Activated T-helper 1 cell treated with anti-CD3 and anti-CD28 coated beads, Interleukin-12 subunit alpha, Interleukin-12 subunit beta, Interleukin-2, Interleukin-4 antibody, amounts not matched to agents 30 ng/mL and 10 ng/mL and 1 ng/mL, durations not matched to agents 14 hours and 24 hours and 36 hours (primary cell): ENCODE measurements around the gene GRK1. TPM values are rescaled to one million over a fixed set of nuclear protein-coding genes. Genes with fewer than 3 reads are reported as not detected.
"Not testable (repeated sequence)": the region's sequence is repeated elsewhere in the genome, so short reads cannot be mapped to it uniquely, and the experiment has no call there.

Experiments
- DNase-seq: peaks from one replicate; pipeline ENCODE4 v3.0.0; 2021; ENCODE audit warnings: low spot score
- H3K27ac Mint-ChIP-seq: one replicate; pipeline ENCODE4 v1.8.0; 2021; ENCODE audit warnings: mild to moderate bottlenecking, mixed read lengths
- H3K27me3 Mint-ChIP-seq: one replicate; pipeline ENCODE4 v1.8.0; 2022; ENCODE audit warnings: mild to moderate bottlenecking, moderate library complexity, mixed read lengths; ENCODE audit not compliant: insufficient read depth
- H3K36me3 Mint-ChIP-seq: one replicate; pipeline ENCODE4 v1.8.0; 2021; ENCODE audit warnings: low read depth, mixed read lengths
- H3K4me1 Mint-ChIP-seq: one replicate; pipeline ENCODE4 v1.8.0; 2021; ENCODE audit warnings: low read depth, mixed read lengths
- H3K4me3 Mint-ChIP-seq: one replicate; pipeline ENCODE4 v1.8.0; 2021; ENCODE audit warnings: mild to moderate bottlenecking, moderate library complexity, mixed read lengths
- H3K9me3 Mint-ChIP-seq: one replicate; pipeline ENCODE4 v1.8.0; 2021; ENCODE audit warnings: mixed read lengths
- intact Hi-C: fragments of 100-400 bp; cut with micrococcal nuclease; formaldehyde crosslinking; loops from one replicate; pipeline ENCODE4 v1.15.1; 2024
- total RNA-seq: library from RNA; stranded (reverse); gene quantifications from 2 replicates; pipeline ENCODE4 v1.2.3, GENCODE V29; 2022

The GRK1 gene
- total RNA-seq, 1 donor from 2014 or later = not detected

- Mint-ChIP-seq H3K9me3 (no peaks in the 10 kb centered on the region), H3K36me3 (no peaks in the 10 kb centered on the region), H3K4me1 (peaks cover 13% of the 10 kb centered on the region), H3K27me3 (peaks cover 10% of the 10 kb centered on the region), H3K4me3 (no peak overlapping the region), H3K27ac (no peak overlapping the region)
- intact Hi-C loops = no loop called here
- no peak for DNase-seq
Measured at GRCh38 chr13:113743366-113744195, 76.6 kb downstream of the GRK1 start.

DNA sequence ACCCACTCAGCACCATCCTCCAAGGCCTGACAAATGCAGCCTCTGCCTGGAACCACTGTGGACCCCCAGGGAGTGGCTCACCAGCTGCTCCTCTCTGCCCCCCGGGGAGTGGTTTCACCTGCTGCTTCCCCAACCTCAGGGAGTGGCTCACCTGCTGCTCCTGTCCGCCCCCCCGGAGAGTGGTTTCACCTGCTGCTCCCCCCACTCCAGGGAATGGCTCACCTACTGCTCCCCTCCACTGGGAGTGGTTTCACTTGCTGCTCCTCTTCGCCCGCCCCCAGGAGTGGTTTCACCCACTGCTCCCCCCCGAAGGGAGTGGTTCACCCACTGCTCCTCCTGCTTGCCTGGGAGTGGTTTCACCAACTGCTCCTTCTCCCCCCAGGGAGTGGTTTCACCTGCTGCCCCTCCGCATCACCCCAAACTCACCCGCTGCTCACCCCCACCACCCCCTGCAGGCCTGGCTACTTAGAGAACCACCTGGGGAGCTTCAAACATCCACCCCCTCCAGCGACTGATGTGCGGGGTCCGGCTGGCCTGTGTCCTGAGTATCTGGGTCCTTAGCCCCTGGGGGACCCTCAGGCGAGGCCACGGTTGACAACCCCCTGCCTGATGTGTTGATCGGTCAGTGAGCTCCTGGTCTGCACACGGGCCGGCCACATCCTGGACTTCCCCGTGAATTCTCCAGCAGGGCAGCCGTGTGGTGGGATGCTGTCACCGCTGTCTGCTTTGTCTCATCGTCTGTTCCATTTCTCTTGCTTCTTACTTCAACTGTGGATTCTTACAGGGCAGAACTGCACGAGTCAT lies 77.4 kb downstream of the GRK1 start:
- DNase-seq = no peak
- H3K9me3 Mint-ChIP-seq = no peaks in the 10 kb centered on the region
- no peak overlapping the region for H3K4me3 Mint-ChIP-seq
- H3K27me3 Mint-ChIP-seq = peaks cover 10% of the 10 kb centered on the region
- peaks cover 13% of the 10 kb centered on the region for H3K4me1 Mint-ChIP-seq
- H3K36me3 Mint-ChIP-seq = no peaks in the 10 kb centered on the region
- intact Hi-C loops = no loop called here
- no peak overlapping the region for H3K27ac Mint-ChIP-seq

GRCh38 chr13:113745059-113745458 lies 78.0 kb downstream of the GRK1 start:
- Mint-ChIP-seq H3K4me1 (peaks cover 13% of the 10 kb centered on the region), H3K4me3 (no peak overlapping the region), H3K9me3 (no peaks in the 10 kb centered on the region), H3K27ac (no peak overlapping the region), H3K27me3 (peaks cover 10% of the 10 kb centered on the region), H3K36me3 (no peaks in the 10 kb centered on the region)
- no peak for DNase-seq
- intact Hi-C loops = no loop called here

GRCh38 chr13:113745500-113746142 lies 78.6 kb downstream of the GRK1 start:
- H3K27me3 Mint-ChIP-seq, H3K36me3 Mint-ChIP-seq, intact Hi-C loops, H3K4me3 Mint-ChIP-seq, H3K27ac Mint-ChIP-seq, DNase-seq, H3K9me3 Mint-ChIP-seq: not testable (repeated sequence)
- H3K4me1 Mint-ChIP-seq = peaks cover 13% of the 10 kb centered on the region

- Mint-ChIP-seq H3K36me3 (no peaks in the 10 kb centered on the region), H3K4me1 (peaks cover 11% of the 10 kb centered on the region), H3K27me3 (peaks cover 4% of the 10 kb centered on the region), H3K27ac (no peak overlapping the region), H3K9me3 (peaks cover 10% of the 10 kb centered on the region), H3K4me3 (no peak overlapping the region)
- intact Hi-C loops = no loop called here
- no peak for DNase-seq
Measured at GRCh38 chr13:113746143-113746525, 79.1 kb downstream of the GRK1 start.

DNA sequence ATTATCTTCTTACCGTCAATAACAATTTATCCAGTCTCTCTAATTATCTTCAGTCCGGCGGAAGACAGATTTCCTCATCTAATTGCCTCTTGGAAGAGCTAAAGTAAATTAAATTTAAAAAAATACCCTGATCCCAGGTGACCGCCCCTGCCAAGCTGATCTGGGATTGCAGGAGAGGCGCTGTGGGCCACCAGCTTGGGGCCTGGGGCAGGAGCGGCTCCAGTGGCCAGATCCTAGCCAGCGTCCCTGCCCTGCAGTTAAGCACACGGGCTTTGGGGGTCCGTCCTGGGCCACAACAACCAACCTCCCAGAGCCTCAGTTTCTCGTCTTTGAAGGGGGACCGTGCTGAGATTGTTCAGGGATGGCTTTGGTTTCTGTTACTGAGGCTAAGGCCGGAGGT lies 79.7 kb downstream of the GRK1 start:
- H3K4me1 Mint-ChIP-seq = peaks cover 6% of the 10 kb centered on the region
- H3K4me3 Mint-ChIP-seq = no peak overlapping the region
- H3K36me3 Mint-ChIP-seq = no peaks in the 10 kb centered on the region
- no peak overlapping the region for H3K27ac Mint-ChIP-seq
- peaks cover 13% of the 10 kb centered on the region for H3K9me3 Mint-ChIP-seq
- no peaks in the 10 kb centered on the region for H3K27me3 Mint-ChIP-seq
- intact Hi-C loops = no loop called here
- no peak for DNase-seq

DNA sequence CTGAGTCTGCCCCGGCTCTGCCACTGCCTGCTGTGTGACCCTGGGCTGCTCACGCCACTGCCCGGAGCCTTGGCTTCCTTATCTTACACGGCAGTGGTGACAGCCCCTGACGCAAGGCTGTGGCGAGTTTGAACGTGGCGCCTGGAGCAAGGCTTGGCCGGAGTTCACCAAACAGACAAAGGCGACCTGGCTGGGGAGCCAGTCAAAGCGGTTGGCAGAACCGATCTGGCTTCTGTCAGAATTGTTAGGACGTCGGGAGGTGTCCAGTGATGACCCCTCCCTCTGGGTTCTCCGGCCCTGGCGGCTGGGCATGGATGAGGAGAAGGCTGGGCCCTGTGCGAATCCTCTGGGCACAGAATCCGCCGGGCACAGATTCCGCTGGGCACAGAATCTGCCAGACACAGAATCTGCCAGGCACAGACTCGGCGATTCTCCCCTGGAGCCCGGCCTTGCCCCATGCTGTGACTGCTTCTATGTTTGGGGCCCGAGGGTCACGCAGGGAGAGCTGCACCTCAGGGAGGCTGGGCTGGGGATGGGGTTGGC lies 80.3 kb downstream of the GRK1 start:
- Mint-ChIP-seq H3K9me3 (peaks cover 13% of the 10 kb centered on the region), H3K36me3 (no peaks in the 10 kb centered on the region), H3K4me1 (no peaks in the 10 kb centered on the region), H3K4me3 (no peak overlapping the region), H3K27ac (no peak overlapping the region), H3K27me3 (no peaks in the 10 kb centered on the region)
- intact Hi-C loops = no loop called here
- DNase-seq = no peak

DNA sequence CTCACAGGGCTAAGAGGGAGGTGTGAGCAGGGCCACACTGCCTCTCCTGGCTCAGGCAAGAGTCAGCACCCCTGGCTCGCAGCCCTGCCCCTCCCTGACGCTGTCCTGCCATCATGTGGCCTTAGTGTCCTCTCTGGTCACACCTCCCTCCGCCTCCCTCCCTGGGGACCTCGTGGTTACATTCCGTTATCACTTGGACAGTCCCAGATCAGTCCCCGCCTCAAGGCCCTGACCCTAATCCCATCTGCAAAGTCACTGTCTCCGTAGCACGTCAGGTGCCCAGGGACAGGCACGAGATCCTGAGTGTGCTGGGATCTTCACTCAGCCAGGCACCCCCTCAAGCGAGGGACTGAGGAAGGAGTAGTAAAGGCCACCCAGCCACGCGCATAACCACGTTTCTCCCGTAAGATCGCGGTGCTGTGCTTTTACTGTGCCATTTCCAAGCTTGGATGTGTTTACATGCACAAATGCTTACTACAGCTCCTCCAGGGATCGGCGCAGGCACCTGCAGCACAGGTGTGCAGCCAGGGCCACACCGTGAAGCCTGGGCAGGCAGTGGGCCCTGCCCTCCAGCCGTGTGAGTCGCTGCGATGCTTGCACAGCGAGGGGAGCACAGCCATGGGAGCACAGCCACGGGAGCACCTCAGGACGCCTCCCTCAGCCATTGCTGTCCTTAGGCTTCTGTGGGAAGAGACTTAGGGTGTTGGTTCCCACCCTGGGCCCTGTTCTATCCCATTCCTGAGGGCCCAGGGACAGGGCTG lies 81.3 kb downstream of the GRK1 start:
- Mint-ChIP-seq H3K27me3 (no peaks in the 10 kb centered on the region), H3K4me1 (no peaks in the 10 kb centered on the region), H3K9me3 (peaks cover 19% of the 10 kb centered on the region), H3K36me3 (no peaks in the 10 kb centered on the region), H3K27ac (no peak overlapping the region), H3K4me3 (no peak overlapping the region)
- intact Hi-C loops = no loop called here
- DNase-seq = no peak

DNA sequence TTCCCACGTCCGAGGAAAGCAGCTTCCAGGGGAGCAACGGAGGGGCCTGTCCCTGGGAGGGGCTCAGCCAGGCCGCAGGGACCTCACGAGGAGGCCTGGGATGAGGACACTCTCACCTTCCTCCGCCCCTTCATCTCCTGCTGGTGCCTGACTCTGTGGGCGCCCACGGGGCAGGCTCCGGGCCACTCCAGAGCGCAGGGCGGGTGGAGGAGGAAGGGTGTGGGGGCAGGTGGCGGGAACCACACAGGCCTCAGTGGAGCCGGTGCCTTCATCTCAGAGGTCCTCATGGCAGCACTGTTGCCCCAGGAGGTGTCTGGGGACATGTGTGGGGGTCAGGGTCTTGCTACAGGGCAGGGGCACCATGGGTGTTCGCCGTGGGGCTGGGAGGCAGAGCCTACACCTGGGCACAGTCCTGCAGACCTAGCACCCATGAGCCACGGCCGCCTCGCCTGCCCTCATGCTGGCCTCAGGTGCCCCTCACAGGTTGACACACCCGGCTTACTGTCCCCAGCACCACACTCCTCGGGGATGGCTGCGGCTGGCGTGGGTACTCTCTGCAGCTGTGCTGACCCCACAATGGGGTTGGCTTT lies 81.9 kb downstream of the GRK1 start:
- Mint-ChIP-seq H3K27me3 (no peaks in the 10 kb centered on the region), H3K36me3 (no peaks in the 10 kb centered on the region), H3K27ac (no peak overlapping the region), H3K4me1 (no peaks in the 10 kb centered on the region), H3K4me3 (no peak overlapping the region), H3K9me3 (peaks cover 19% of the 10 kb centered on the region)
- intact Hi-C loops = no loop called here
- no peak for DNase-seq

DNA sequence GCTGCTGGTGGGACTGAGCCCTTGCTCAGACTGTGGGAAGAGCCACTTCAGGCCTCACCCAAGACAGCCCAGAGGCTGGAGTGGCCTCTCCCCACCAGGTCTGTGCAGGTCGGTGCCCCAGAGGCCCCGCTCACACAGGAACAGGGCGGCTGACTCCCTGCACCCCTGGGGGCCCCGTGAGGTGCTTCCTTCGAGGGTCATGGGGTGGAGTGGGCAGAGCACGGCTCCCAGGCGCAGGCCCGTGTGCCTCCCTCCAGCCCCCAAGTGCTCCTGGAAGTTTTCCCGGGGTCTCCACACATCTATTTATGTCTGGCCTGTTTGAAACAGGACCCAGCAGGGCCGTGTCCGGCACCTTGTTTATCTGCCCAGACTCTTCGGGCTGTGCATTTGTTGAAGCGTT lies 82.5 kb downstream of the GRK1 start:
- intact Hi-C loops = no loop called here
- Mint-ChIP-seq H3K4me1 (no peaks in the 10 kb centered on the region), H3K9me3 (peaks cover 19% of the 10 kb centered on the region), H3K36me3 (no peaks in the 10 kb centered on the region), H3K27ac (no peak overlapping the region), H3K4me3 (no peak overlapping the region), H3K27me3 (no peaks in the 10 kb centered on the region)
- DNase-seq = no peak

DNA sequence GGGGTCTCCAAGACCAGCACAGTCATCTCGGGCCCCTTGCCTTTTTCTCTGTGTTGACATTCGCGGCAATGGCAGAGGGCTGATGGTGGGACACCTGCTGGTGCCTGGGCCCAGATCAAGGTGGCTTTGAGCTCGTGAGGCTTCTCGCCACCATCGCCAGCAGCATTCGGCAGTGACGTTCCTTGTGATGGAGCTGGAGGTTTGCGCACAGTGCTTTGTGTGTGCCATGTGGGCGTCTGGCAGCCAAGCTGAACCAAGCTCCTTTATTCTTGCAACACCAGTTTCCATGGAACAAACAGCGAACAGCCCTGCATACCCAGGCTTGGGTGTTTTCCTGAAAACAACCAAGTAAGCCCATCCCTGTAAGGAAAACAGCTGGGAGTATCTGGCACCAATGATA lies 82.9 kb downstream of the GRK1 start:
- no peaks in the 10 kb centered on the region for H3K27me3 Mint-ChIP-seq
- no peaks in the 10 kb centered on the region for H3K4me1 Mint-ChIP-seq
- no peak overlapping the region for H3K4me3 Mint-ChIP-seq
- H3K36me3 Mint-ChIP-seq = no peaks in the 10 kb centered on the region
- DNase-seq = no peak
- H3K27ac Mint-ChIP-seq = no peak overlapping the region
- intact Hi-C loops = no loop called here
- H3K9me3 Mint-ChIP-seq = peaks cover 19% of the 10 kb centered on the region
